B cell (primary cell): Measurements from ENCODE around the gene BAK1. TPM values are rescaled to one million over a fixed set of nuclear protein-coding genes. Genes with fewer than 3 reads are reported as not detected.

Source experiments
- ATAC-seq: fragments of 200-7000 bp; cut with Tn5 transposase; one replicate; pipeline ENCODE4 v1.10.0; 2021; ENCODE audit warnings: low read depth, mild to moderate bottlenecking, moderate number of reproducible peaks, moderate library complexity
- CTCF ChIA-PET: fragments of 350-600 bp; sonication (Branson Sonifier 250); formaldehyde crosslinking; loops from one replicate; lab custom pipeline; 2021; ENCODE audit warnings: antibody characterized with exemption, inconsistent platforms; lab: Charles Lee
- POLR2A ChIA-PET: fragments of 350-600 bp; sonication (Branson Sonifier 250); formaldehyde crosslinking; loops from one replicate; lab custom pipeline; 2021; ENCODE audit warnings: antibody characterized with exemption; lab: Charles Lee
- DNase-seq: peaks from one replicate; pipeline ENCODE4 v3.0.0; 2013
- H2AFZ ChIP-seq: 2 replicates; pipeline ENCODE4 v1.6.1; 2012; ENCODE audit warnings: mild to moderate bottlenecking, low read depth, low read length; ENCODE audit not compliant: insufficient read depth, poor library complexity, severe bottlenecking
- H3K27ac ChIP-seq, 2 donors: 1 replicate in 1 of 2; 2 replicates in 1 of 2; pipeline ENCODE4 v1.5.1; 2012 to 2013; ENCODE audit warnings: low read length in 2 of 2, mild to moderate bottlenecking in 2 of 2, moderate library complexity in 1 of 2
- H3K27me3 ChIP-seq, 4 experiments: fragments of 200-600 bp in 1 of 4; sonication (generic) in 1 of 4; replicated peaks in 1 of 4; 1 replicate in 2 of 4; 2 replicates in 2 of 4; pipeline versions ENCODE4 v1.6.1 to v1.7.0; 2013 to 2016; ENCODE audit warnings: low read length in 3 of 4, mild to moderate bottlenecking in 2 of 4, mixed read lengths in 1 of 4, moderate library complexity in 1 of 4; ENCODE audit not compliant: insufficient read depth in 4 of 4, control insufficient read depth in 3 of 4; ENCODE audit errors: control extremely low read depth in 1 of 4
- H3K36me3 ChIP-seq, 2 experiments: replicated peaks in 1 of 2; 1 replicate in 1 of 2; 2 replicates in 1 of 2; pipeline versions ENCODE4 v1.6.1 to v1.7.1; 2013; ENCODE audit warnings: low read length in 1 of 2; ENCODE audit not compliant: insufficient read depth in 2 of 2, control insufficient read depth in 1 of 2; ENCODE audit errors: control extremely low read depth in 1 of 2, extremely low read depth in 1 of 2
- H3K4me1 ChIP-seq, 2 donors: fragments of 200-600 bp in 1 of 2; sonication (generic) in 1 of 2; 1 replicate in 1 of 2; 2 replicates in 1 of 2; pipeline versions ENCODE4 v1.5.1 to v1.6.1; 2013 to 2017; ENCODE audit warnings: low read length in 2 of 2; ENCODE audit not compliant: control insufficient read depth in 2 of 2, insufficient read depth in 2 of 2
- H3K4me2 ChIP-seq: replicated peaks from 2 replicates; pipeline ENCODE3; 2012; ENCODE audit warnings: mild to moderate bottlenecking, low read depth, low read length; ENCODE audit not compliant: poor library complexity, severe bottlenecking
- H3K4me3 ChIP-seq, 5 experiments: fragments of 200-600 bp in 1 of 5; sonication (generic) in 1 of 5; 1 replicate in 3 of 5; 2 replicates in 2 of 5; pipeline versions ENCODE4 v1.5.1 to v1.7.0; 2011 to 2016; ENCODE audit warnings: low read length in 4 of 5, mild to moderate bottlenecking in 4 of 5, low read depth in 2 of 5, control low read depth in 1 of 5, moderate library complexity in 1 of 5; ENCODE audit not compliant: insufficient read depth in 1 of 5; ENCODE audit errors: control extremely low read depth in 1 of 5, extremely low read depth in 1 of 5
- H3K79me2 ChIP-seq: fragments of 200-600 bp; sonication (generic); one replicate; pipeline ENCODE4 v1.6.0; 2016; ENCODE audit warnings: low read length; ENCODE audit not compliant: control insufficient read depth, insufficient read depth
- H3K9ac ChIP-seq: fragments of 200-600 bp; sonication (generic); 2 replicates; pipeline ENCODE4 v1.6.1; 2017; ENCODE audit warnings: mild to moderate bottlenecking, low read length, moderate library complexity
- H3K9me3 ChIP-seq, 3 donors: one replicate each; pipeline versions ENCODE4 v1.6.1 to v1.7.1; 2013; ENCODE audit warnings: low read length in 2 of 3; ENCODE audit not compliant: control insufficient read depth in 2 of 3, insufficient read depth in 1 of 3; ENCODE audit errors: control extremely low read depth in 1 of 3
- H4K20me1 ChIP-seq: 2 replicates; pipeline ENCODE4 v1.6.0; 2012; ENCODE audit warnings: mild to moderate bottlenecking, low read length; ENCODE audit not compliant: insufficient read depth, control insufficient read depth, poor library complexity, severe bottlenecking
- H3K27ac Mint-ChIP-seq: one replicate; pipeline ENCODE4 v1.8.0; 2021; ENCODE audit warnings: mixed read lengths
- H3K27me3 Mint-ChIP-seq: one replicate; pipeline ENCODE4 v1.8.0; 2021; ENCODE audit warnings: mixed read lengths
- H3K4me1 Mint-ChIP-seq: one replicate; pipeline ENCODE4 v1.8.0; 2021; ENCODE audit warnings: mixed read lengths
- H3K4me3 Mint-ChIP-seq: one replicate; pipeline ENCODE4 v1.8.0; 2021; ENCODE audit warnings: mixed read lengths
- H3K9me3 Mint-ChIP-seq: one replicate; pipeline ENCODE4 v1.8.0; 2022; ENCODE audit warnings: mixed read lengths; ENCODE audit not compliant: insufficient read depth
- EZH2 ChIP-seq: IDR thresholded peaks from 2 replicates; pipeline ENCODE4 v1.6.1; 2012; ENCODE audit warnings: borderline replicate concordance, low read depth, mild to moderate bottlenecking, moderate library complexity, low read length; ENCODE audit not compliant: insufficient read depth, poor library complexity, severe bottlenecking
- WGBS: methylation state at CpG from one replicate; pipeline ENCODE4 v1.1.5; 2013; ENCODE audit warnings: missing lambda C conversion rate; ENCODE audit not compliant: insufficient coverage; 5-methylcytosine and 5-hydroxymethylcytosine counted together
- intact Hi-C: fragments of 100-400 bp; cut with micrococcal nuclease; formaldehyde crosslinking; loops from one replicate; pipeline ENCODE4 v1.10.0; 2022
- polyA plus RNA-seq: library from polyadenylated mRNA; depleted of rRNA; stranded (reverse); fragments of >200 nt; gene quantifications from 2 replicates; pipeline ENCODE4 v1.2.3, GENCODE V29; 2012
- total RNA-seq, 2 donors: library from RNA; stranded (reverse); fragments of 120-200 nt in 1 of 2; gene quantifications; 1 replicate in 1 of 2; 2 replicates in 1 of 2; pipeline versions ENCODE4 v1.2.3 to v1.2.4, GENCODE V29; 2013 to 2022
- TF ChIP-seq, protein P1 (sequence below): fragments of 200-600 bp; IDR thresholded peaks from one replicate; pipeline ENCODE4 v1.8.0; 2022; ENCODE audit warnings: antibody characterized with exemption, mild to moderate bottlenecking

Gene BAK1
- total and polyA plus RNA-seq, 2 donors (not counting 1 experiment from before 2014, with no cell fraction given): 23.3 to 34.3 TPM

DNA sequence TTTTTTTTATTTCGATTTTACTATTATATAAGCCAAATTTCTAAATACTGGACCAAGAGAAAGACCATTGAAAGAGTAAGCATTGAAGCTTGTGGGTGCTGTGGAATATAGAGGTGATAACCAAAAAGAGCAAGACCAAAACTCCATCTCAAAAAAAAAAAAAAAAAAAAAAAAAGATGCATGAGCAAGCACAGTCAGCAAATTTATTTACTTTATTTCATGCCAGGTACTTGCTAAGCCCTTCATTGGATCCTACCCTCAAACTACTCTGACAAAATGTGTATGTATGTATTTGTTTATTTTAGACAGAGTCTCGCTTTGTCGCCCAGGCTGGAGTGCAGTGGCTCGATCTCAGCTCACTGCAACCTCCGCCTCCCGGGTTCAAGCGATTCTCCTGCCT is 27.8 kb downstream of the BAK1 start:
- CTCF ChIA-PET: interaction anchor here (0.7 kb wide), 1 partner anchor 364 kb away, joined by 6 read pairs; no protein-coding TSS in a partner anchor
- POLR2A ChIA-PET: no interaction called here

DNA sequence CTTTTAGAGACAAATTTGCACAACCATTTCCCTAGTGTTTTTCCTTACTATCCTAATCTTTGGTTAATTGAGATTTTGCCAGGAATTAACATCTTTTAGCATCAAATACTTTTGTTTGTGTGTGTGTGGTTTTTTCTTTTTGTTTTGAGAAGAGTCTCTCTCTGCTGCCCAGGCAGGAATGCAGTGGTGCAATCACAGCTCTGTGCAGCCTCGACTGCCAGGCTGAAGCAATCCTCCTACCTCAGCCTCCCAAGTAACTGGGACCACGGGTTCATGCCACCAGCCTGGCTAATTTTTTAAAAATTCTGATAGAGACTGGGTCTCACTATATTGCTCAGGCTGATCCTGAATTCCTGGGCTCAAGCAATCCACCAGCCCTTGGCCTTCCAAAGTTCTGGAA is 28.5 kb downstream of the BAK1 start:
- H3K9me3 Mint-ChIP-seq: no peaks in the 10 kb centered on the region
- POLR2A ChIA-PET: interaction anchor here (0.6 kb wide), 1 partner anchor 10 kb away, joined by 6 read pairs; no protein-coding TSS in a partner anchor
- Histone ChIP-seq H3K4me1 (peaks cover 0 to 3% of the 10 kb centered on the region in 2 donors), H3K4me2 (no peak overlapping the region), H3K79me2 (no peaks in the 10 kb centered on the region), H4K20me1 (no peaks in the 10 kb centered on the region), H3K27me3 (no peaks in the 10 kb centered on the region), H3K36me3 (no peaks in the 10 kb centered on the region), H3K9ac (no peak overlapping the region), H3K27ac (no peak overlapping the region), H3K4me3 (no peak overlapping the region), H3K9me3 (no peaks in the 10 kb centered on the region), H2AFZ (no peak overlapping the region)
- H3K27ac Mint-ChIP-seq: no peak overlapping the region
- ATAC-seq: no peak
- no peak for DNase-seq
- peaks cover 8% of the 10 kb centered on the region for H3K4me1 Mint-ChIP-seq
- WGBS: 75% methylated on average over 2 of the region's 2 CpGs
- intact Hi-C loops: no loop called here
- H3K4me3 Mint-ChIP-seq: no peak overlapping the region
- H3K27me3 Mint-ChIP-seq: no peaks in the 10 kb centered on the region
- CTCF ChIA-PET: no interaction called here
- TF ChIP-seq EZH2: no peak
- TF ChIP-seq, protein P1, sequence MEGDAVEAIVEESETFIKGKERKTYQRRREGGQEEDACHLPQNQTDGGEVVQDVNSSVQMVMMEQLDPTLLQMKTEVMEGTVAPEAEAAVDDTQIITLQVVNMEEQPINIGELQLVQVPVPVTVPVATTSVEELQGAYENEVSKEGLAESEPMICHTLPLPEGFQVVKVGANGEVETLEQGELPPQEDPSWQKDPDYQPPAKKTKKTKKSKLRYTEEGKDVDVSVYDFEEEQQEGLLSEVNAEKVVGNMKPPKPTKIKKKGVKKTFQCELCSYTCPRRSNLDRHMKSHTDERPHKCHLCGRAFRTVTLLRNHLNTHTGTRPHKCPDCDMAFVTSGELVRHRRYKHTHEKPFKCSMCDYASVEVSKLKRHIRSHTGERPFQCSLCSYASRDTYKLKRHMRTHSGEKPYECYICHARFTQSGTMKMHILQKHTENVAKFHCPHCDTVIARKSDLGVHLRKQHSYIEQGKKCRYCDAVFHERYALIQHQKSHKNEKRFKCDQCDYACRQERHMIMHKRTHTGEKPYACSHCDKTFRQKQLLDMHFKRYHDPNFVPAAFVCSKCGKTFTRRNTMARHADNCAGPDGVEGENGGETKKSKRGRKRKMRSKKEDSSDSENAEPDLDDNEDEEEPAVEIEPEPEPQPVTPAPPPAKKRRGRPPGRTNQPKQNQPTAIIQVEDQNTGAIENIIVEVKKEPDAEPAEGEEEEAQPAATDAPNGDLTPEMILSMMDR: no peak

More for the DNA sequence above, 27.8 kb downstream of the BAK1 start:
- Histone ChIP-seq H3K4me2 (no peak overlapping the region), H3K4me1 (peaks cover 0 to 3% of the 10 kb centered on the region in 2 donors), H3K9ac (no peak overlapping the region), H3K27ac (no peak overlapping the region), H3K79me2 (no peaks in the 10 kb centered on the region), H3K36me3 (no peaks in the 10 kb centered on the region), H3K27me3 (no peaks in the 10 kb centered on the region), H4K20me1 (no peaks in the 10 kb centered on the region), H2AFZ (no peak overlapping the region), H3K4me3 (no peak overlapping the region), H3K9me3 (peaks cover 0 to 4% (median 0%) of the 10 kb centered on the region in 3 donors)
- TF ChIP-seq, protein P1: no peak
- no peak for TF ChIP-seq EZH2
- Mint-ChIP-seq H3K4me3 (no peak overlapping the region), H3K27ac (no peak overlapping the region), H3K9me3 (no peaks in the 10 kb centered on the region), H3K27me3 (no peaks in the 10 kb centered on the region), H3K4me1 (peaks cover 8% of the 10 kb centered on the region)
- ATAC-seq (no peak), DNase-seq (no peak)
- no CpG with 5 or more reads among the region's 7 CpGs for WGBS
- intact Hi-C loops: no loop called here
